Activated CD8-positive, alpha-beta T cell treated with anti-CD3 and anti-CD28 coated beads for 36 hours (primary cell): ENCODE data around the gene RNF144A. TPM values are rescaled to one million over a fixed set of nuclear protein-coding genes. Genes with fewer than 3 reads are reported as not detected.

Experiments used
- ATAC-seq: fragments of 200-7000 bp; cut with Tn5 transposase; one replicate; pipeline ENCODE4 v1.10.0; 2021; ENCODE audit warnings: mild to moderate bottlenecking, moderate library complexity
- CTCF ChIA-PET: fragments of 350-600 bp; sonication (Branson Sonifier 250); formaldehyde crosslinking; loops from one replicate; lab custom pipeline; 2021; ENCODE audit warnings: antibody characterized with exemption; lab: Charles Lee
- POLR2A ChIA-PET: fragments of 350-600 bp; sonication (Branson Sonifier 250); formaldehyde crosslinking; loops from one replicate; lab custom pipeline; 2021; ENCODE audit warnings: antibody characterized with exemption; lab: Charles Lee
- DNase-seq: peaks from one replicate; pipeline ENCODE4 v3.0.0-alpha.2; 2020
- H3K27ac Mint-ChIP-seq: one replicate; pipeline ENCODE4 v1.8.0; 2021; ENCODE audit warnings: mild to moderate bottlenecking, mixed read lengths
- H3K27me3 Mint-ChIP-seq: one replicate; pipeline ENCODE4 v1.8.0; 2021; ENCODE audit warnings: mixed read lengths
- H3K36me3 Mint-ChIP-seq: one replicate; pipeline ENCODE4 v1.8.0; 2021; ENCODE audit warnings: low read depth, mixed read lengths
- H3K4me1 Mint-ChIP-seq: one replicate; pipeline ENCODE4 v1.8.0; 2021; ENCODE audit warnings: low read depth, mixed read lengths
- H3K4me3 Mint-ChIP-seq: one replicate; pipeline ENCODE4 v1.8.0; 2021; ENCODE audit warnings: mild to moderate bottlenecking, moderate library complexity, mixed read lengths
- H3K9me3 Mint-ChIP-seq: one replicate; pipeline ENCODE4 v1.8.0; 2021; ENCODE audit warnings: mixed read lengths
- CTCF ChIP-seq: fragments of 200-600 bp; IDR thresholded peaks from one replicate; pipeline ENCODE4 v1.8.0; 2022; ENCODE audit warnings: antibody characterized with exemption, mild to moderate bottlenecking
- intact Hi-C: fragments of 100-400 bp; cut with micrococcal nuclease; formaldehyde crosslinking; loops from one replicate; pipeline ENCODE4 v1.10.0; 2022
- total RNA-seq, 2 experiments: library from RNA; stranded (reverse); gene quantifications; one replicate each; pipeline ENCODE4 v1.2.3, GENCODE V29; 2021

Gene RNF144A
- total RNA-seq, 2 experiments from 2014 or later: 32.6 to 36.5 TPM

GRCh38 chr2:7052404-7052803 is 135.2 kb downstream of the RNF144A start:
- intact Hi-C loops: no loop called here
- POLR2A ChIA-PET: interaction anchor here (0.7 kb wide), 1 partner anchor 56 kb away, joined by 3 read pairs; no protein-coding TSS in a partner anchor
- Mint-ChIP-seq H3K4me3 (no peak overlapping the region), H3K27me3 (no peaks in the 10 kb centered on the region), H3K27ac (no peak overlapping the region), H3K36me3 (peaks cover 8% of the 10 kb centered on the region), H3K9me3 (no peaks in the 10 kb centered on the region), H3K4me1 (peaks cover 2% of the 10 kb centered on the region)
- no peak for ATAC-seq
- no peak for TF ChIP-seq CTCF
- DNase-seq: no peak
- CTCF ChIA-PET: interaction anchor here (1.5 to 4.1 kb wide), 3 partner anchors 9 to 156 kb away, joined by 3 to 39 read pairs (median 10); no protein-coding TSS in a partner anchor

- ChIA-PET CTCF (interaction anchor here (1.2 to 4.1 kb wide), 4 partner anchors 10 to 226 kb away, joined by 4 to 39 read pairs (median 8); no protein-coding TSS in a partner anchor), POLR2A (no interaction called here)
- H3K9me3 Mint-ChIP-seq: no peaks in the 10 kb centered on the region
- TF ChIP-seq CTCF: no peak
- no peak overlapping the region for H3K4me3 Mint-ChIP-seq
- H3K27me3 Mint-ChIP-seq: no peaks in the 10 kb centered on the region
- intact Hi-C loops: no loop called here
- ATAC-seq: no peak
- no peak overlapping the region for H3K27ac Mint-ChIP-seq
- H3K4me1 Mint-ChIP-seq: peaks cover 5% of the 10 kb centered on the region
- DNase-seq: no peak
- H3K36me3 Mint-ChIP-seq: peaks cover 1% of the 10 kb centered on the region
Measured at GRCh38 chr2:7053650-7054265, 136.5 kb downstream of the RNF144A start.

- ChIA-PET CTCF (interaction anchor here (0.7 to 5.5 kb wide), 6 partner anchors 14 to 285 kb away, joined by 3 to 42 read pairs (median 4); no protein-coding TSS in a partner anchor), POLR2A (interaction anchor here (0.7 kb wide), 1 partner anchor 229 kb away, joined by 3 read pairs; no protein-coding TSS in a partner anchor)
- no peak overlapping the region for H3K4me3 Mint-ChIP-seq
- no peaks in the 10 kb centered on the region for H3K27me3 Mint-ChIP-seq
- H3K4me1 Mint-ChIP-seq: peaks cover 16% of the 10 kb centered on the region
- H3K36me3 Mint-ChIP-seq: peaks cover 9% of the 10 kb centered on the region
- H3K27ac Mint-ChIP-seq: peak overlapping the region; percentile 79
- DNase-seq (peak; percentile 22), ATAC-seq (peak; percentile 49)
- H3K9me3 Mint-ChIP-seq: peaks cover 6% of the 10 kb centered on the region
- intact Hi-C loops: no loop called here
- no peak for TF ChIP-seq CTCF
Measured at GRCh38 chr2:7057865-7058400, 140.7 kb downstream of the RNF144A start.

- Mint-ChIP-seq H3K9me3 (peaks cover 11% of the 10 kb centered on the region), H3K4me1 (peaks cover 16% of the 10 kb centered on the region), H3K27me3 (no peaks in the 10 kb centered on the region), H3K36me3 (peaks cover 16% of the 10 kb centered on the region), H3K27ac (no peak overlapping the region), H3K4me3 (no peak overlapping the region)
- intact Hi-C loops: no loop called here
- no peak for DNase-seq
- ChIA-PET POLR2A (interaction anchor here (0.7 kb wide), 1 partner anchor 34 kb away, joined by 3 read pairs; no protein-coding TSS in a partner anchor), CTCF (interaction anchor here (1.7 to 5.5 kb wide), 2 partner anchors 16 to 233 kb away, joined by 3 to 42 read pairs; no protein-coding TSS in a partner anchor)
- TF ChIP-seq CTCF: no peak
- ATAC-seq: no peak
Measured at GRCh38 chr2:7060156-7060555, 142.9 kb downstream of the RNF144A start.
